ENCODE results near the gene GPR132.
"Not testable (repeated sequence)": the region's sequence is repeated elsewhere in the genome, so short reads cannot be mapped to it uniquely, and the experiment has no call there.

Gene GPR132

DNA sequence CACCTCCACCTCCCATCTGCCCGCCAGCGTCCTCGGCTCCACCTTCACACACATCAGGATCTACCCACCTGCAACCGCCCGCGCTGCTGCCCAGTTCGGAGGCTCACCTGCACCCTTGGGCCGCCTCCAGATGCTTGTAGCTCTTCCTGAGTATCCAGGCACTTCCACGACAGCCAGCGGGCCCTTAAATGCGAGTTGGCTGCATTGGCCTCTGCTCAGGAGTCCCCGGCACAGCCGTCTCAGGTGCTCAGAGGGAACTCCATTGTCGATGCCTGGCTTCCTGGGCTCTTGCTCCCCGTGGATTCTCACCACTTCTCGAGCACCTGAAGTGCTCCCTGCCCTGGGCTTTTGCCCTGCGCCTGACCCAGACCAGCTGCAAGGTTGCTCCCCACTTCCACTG lies 22.4 kb downstream of the GPR132 start:
- no peak for DNase-seq (ENCODE audit: low read depth, low spot score)

DNA sequence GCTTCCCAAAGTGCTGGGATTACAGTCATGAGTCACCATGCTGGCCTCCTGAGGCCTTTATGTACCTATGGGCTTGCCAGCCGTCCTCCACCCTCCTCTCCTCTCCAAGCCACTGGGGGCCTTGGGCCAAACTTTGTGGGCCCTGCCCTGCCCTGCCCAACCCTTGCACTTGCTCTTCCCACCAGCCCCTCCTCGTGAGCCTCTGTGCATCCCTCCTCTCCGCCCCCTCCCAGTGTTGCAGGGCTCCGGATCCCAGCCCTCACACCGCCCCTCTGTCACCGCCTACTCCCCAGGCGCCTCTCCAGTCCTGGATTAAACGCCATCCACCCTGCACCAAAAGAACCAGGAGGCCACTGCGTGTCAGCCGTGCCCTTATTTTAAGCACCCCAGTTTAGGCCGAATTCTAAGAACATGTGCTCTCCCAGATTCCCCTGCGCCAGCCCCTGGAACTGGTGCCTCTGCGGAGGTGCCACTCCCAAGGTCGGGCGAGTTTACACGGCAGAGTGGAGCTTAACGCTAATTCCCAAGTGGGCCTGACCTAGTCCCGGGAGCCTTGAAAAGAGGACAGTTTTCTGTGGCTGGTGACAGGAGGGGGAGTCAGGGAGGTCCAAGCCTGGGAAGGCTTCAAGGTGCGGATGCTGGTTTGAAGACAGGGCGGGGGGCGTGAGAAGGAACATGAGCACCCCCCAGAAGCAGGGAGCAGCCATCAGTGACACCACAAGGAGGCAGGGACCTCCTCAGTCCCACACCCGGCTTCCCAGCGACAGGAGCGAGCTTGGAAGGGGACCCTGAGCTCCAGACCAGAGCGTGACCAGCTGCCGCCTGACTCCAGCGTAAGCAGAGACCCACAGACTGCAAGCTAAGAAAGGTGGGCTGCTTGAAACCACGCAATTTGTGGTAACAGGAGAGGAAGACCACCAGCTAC lies 23.1 kb downstream of the GPR132 start:
- no peak for DNase-seq (ENCODE audit: low read depth, low spot score)

DNA sequence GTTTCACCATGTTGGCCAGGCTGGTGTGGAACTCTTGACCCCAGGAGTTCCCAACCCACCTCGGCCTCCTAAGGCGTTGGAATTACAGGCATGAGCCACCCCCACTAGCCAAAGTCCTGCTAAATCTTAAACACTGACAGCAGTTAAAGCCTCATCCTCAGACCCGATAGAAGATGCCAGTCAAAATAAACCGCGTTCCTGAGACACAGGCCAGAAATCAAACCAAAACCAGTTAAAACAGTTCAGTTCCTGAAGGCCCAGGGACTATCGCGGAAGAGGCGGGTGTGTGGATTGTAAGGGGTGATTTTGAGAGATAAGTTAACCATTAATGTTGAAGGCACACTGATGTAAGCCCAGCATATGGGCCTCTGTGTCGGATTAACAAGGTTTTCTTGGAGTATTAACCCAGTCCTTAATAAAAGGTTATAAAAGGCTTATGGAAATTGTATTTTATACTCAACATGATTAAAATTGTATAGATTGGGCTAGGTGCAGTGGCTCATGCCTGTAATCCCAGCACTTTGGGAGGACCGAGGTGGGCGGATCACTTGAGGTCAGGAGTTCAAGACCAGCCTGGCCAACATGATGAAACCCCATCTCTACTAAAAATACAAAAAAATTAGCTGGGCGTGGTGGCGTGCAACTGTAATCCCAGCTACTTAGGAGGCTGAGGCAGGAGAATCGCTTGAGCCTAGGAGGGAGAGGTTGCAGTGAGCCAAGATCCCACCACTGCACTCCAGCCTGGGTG lies 25.6 kb downstream of the GPR132 start:
- no peak for DNase-seq (ENCODE audit: low read depth, low spot score)

DNA sequence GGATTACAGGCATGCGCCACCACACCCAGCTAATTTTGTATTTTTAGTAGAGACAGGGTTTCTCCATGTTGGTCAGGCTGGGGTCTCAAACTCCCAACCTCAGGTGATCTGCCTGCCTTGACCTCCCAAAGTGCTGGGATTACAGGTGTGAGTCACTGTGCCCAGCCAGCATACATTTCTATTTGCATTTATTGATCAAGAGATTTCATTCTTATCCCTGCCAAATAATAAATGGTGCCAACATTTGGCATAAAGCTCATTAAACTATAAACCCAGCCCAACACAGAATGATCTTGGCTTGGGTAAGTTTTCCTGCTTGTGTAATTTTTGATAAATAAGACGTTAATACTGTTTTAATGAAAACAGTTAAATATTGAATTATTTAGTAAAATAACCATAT lies 29.6 kb downstream of the GPR132 start:
- not testable (repeated sequence) for DNase-seq (ENCODE audit: low read depth, low spot score)

DNA sequence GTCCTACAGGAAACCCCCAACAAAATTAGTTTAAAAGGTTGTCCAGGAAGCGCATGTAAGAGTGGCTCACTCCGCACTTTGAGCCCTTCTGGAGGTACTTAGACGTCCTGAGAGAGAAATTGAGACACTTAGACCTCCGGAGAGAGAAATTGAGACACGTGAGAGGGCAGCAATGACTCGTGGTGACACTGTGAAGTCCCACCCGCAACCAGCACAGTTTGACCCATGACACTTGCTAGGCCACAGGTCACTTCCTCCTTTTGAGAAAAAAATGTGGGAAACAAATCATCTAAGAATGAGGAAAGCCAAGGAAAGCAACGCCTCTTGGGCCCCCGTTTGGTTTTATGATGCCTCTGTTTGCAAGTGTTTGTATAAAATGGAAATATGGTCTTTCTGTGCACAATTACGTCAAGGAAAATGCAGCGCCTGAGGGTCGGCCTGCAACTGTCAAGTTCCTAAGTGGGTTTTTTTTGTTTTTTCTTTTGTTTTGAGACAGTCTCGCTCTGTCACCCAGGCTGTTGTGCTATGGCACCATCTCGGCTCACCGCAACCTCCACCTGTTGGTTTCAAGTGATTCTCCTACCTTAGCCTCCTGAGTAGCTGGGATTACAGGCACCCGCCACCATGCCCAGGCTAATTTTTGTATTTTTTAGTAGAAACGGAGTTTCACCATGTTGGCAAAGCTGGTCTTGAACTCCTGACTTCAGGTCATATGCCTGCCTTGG lies 30.8 kb downstream of the GPR132 start:
- DNase-seq (ENCODE audit: low read depth, low spot score), result no peak

- DNase-seq (ENCODE audit: low read depth, low spot score), result not testable (repeated sequence)
Measured at GRCh38 chr14:105033412-105033900, 31.8 kb downstream of the GPR132 start.

DNA sequence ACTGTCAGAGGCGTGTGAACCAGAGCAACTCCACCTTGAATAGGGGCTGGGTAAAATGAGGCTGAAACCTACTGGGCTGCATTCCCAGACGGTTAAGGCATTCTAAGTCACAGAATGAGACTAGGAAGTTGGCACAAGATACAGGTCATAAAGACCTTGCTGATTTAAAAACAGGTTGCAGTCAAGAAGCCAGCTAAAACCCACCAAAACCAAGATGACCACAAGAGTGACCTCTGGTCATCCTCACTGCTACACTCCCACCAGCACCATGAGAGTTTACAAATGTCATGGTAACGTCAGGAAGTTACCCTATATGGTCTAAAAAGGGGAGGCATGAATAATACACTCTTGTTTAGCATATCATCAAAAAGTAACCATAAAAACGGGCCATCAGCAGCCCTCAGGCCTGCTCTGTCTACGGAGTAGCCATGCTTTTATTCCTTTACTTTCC lies 32.8 kb downstream of the GPR132 start:
- not testable (repeated sequence) for DNase-seq (ENCODE audit: low read depth, low spot score)

DNA sequence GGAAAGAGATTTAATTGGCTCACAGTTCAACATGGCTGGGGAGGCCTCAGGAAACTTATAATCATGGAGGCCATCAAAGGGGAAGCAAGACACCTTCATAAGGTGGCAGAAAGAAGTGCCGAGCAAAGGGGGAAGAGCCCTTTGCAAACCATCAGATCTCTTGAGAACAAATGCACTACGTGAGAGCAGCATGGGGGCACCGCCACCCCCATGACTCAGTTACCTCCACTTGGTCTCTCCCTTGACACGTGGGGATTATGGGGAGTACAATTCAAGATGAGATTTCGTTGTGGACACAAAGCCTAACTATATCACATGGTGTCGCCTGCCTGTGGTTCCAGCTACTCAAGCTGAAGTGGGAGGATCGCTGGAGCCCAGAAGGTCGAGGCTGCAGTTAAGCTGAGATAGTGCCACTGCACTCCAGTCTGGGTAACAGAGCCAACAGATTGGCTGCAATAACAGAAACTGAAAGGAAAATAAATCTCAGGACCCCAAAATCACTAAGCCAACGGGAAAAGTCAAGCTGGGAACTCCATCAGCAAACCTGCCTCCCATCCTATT lies 34.3 kb downstream of the GPR132 start:
- DNase-seq (ENCODE audit: low read depth, low spot score), result no peak

DNA sequence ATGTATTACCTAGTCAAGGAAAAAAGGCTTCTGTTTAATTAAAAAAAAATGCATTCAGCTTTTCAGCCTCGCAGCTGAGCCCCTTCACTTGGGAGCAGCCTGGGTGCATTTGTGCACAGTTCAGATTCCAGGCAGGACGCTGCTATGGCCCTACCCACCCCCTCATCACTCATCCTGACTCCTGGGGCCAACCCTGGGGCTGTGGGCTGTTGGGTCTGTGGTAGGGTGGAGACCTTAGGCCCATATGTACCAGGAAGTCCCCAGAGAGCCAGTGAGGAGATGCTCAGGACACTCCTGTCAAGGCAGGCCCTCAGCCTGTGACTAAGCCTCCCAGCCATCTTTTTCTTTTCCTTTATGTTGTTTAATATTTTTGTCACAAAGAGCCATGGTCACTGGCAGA lies 35.0 kb downstream of the GPR132 start:
- no peak for DNase-seq (ENCODE audit: low read depth, low spot score)

GRCh38 chr14:105029402-105029801 lies 35.8 kb downstream of the GPR132 start:
- no peak for DNase-seq (ENCODE audit: low read depth, low spot score)

- DNase-seq (ENCODE audit: low read depth, low spot score), result no peak
Measured at GRCh38 chr14:105028251-105028927, 36.8 kb downstream of the GPR132 start.

GRCh38 chr14:105027718-105028117 lies 37.5 kb downstream of the GPR132 start:
- DNase-seq (ENCODE audit: low read depth, low spot score), result not testable (repeated sequence)

GRCh38 chr14:105026802-105027563 lies 38.2 kb downstream of the GPR132 start:
- no peak for DNase-seq (ENCODE audit: low read depth, low spot score)

GRCh38 chr14:105026033-105026785 lies 39.0 kb downstream of the GPR132 start:
- no peak for DNase-seq (ENCODE audit: low read depth, low spot score)

- no peak for DNase-seq (ENCODE audit: low read depth, low spot score)
Measured at GRCh38 chr14:105025429-105025828, 39.8 kb downstream of the GPR132 start.

GRCh38 chr14:105023791-105024480 lies 41.3 kb downstream of the GPR132 start:
- DNase-seq (ENCODE audit: low read depth, low spot score), result no peak

DNA sequence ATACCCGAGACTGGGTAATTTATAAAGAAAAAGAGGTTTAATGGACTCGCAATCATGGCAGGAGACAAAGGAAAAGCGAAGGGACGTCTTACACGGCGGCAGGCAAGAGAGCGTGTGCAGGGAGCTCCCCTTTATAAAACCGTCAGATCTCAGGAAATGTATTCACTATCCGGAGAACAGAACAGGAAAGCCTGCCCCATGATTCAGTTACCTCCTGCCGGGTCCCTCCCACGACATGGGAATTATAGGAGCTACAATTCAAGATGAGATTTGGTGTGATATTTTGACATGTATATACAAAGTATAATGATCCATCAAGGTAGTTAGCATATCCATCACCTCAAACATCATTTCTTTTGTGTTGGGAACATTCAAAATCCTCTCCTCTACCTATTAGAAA lies 42.1 kb downstream of the GPR132 start:
- no peak for DNase-seq (ENCODE audit: low read depth, low spot score)

DNA sequence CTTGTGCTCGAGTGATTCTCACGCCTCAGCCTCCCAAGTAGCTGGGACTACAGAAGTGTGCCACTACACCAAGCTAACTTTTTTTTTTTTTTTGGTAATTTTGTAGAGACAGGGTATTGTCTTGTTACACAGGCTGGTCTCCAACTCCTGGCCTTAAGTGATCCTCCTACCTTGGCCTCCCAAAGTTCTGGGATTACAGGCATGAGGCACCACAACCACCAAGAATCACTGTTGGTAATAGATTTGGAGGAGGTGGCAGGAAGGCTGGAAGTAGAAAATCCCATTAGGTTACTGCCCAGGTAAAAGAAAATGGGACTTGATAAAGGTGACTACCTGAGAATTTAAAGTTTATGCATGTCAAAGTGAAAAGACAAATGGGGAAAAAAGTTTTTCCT lies 43.0 kb downstream of the GPR132 start:
- DNase-seq (ENCODE audit: low read depth, low spot score), result no peak

All from iPS DF 19.7 (cell line).